Measurements from ENCODE around the gene FIGN.

GRCh38 chr2:163733956-163734355 lies 1.9 kb downstream of the FIGN start:
- TF ChIP-seq CTCF (IDR thresholded peaks at IDR 0.05) (no peak), ZFX (IDR thresholded peaks at IDR 0.05; ENCODE audit: borderline replicate concordance) (no peak)
